Tibial nerve (tissue), 4 donors: ENCODE measurements around the gene MGAT1.

Experiments
- CTCF ChIP-seq, 5 experiments: fragments of 200-600 bp in 3 of 5; fragments of 450-650 bp in 2 of 5; sonication (generic) in 3 of 5; IDR thresholded peaks; one replicate each; pipeline ENCODE4 v1.5.1; 2016 to 2019; ENCODE audit warnings: antibody characterized with exemption in 5 of 5, mild to moderate bottlenecking in 3 of 5, moderate library complexity in 2 of 5
- EP300 ChIP-seq, 2 donors: sonication (generic); formaldehyde crosslinking; IDR thresholded peaks; one replicate each; pipeline ENCODE4 v1.6.1; 2017; ENCODE audit warnings: antibody characterized with exemption in 2 of 2, mild to moderate bottlenecking in 1 of 2
- POLR2A ChIP-seq, 2 donors: fragments of 450-650 bp; IDR thresholded peaks; one replicate each; pipeline ENCODE4 v1.6.1; 2017; ENCODE audit warnings: antibody characterized with exemption in 2 of 2, mild to moderate bottlenecking in 2 of 2, moderate library complexity in 2 of 2

GRCh38 chr5:180784497-180785097, 18.0 kb downstream of the MGAT1 start:
- peak; percentile 60 to 73 (median 71) for TF ChIP-seq CTCF (IDR thresholded peaks at IDR 0.05)
- no peak for TF ChIP-seq POLR2A (IDR thresholded peaks at IDR 0.05)
- TF ChIP-seq EP300 (IDR thresholded peaks at IDR 0.05), result peak in 1 of 2 donors; percentile 36
